ENCODE measurements around the gene PRSS8. TPM values are rescaled to one million over a fixed set of nuclear protein-coding genes. Genes with fewer than 3 reads are reported as not detected.

PRSS8 gene
- total RNA-seq, 4 donors from 2014 or later: 39.2 to 121 (median 49.2) TPM

GRCh38 chr16:31110106-31111034, 25.2 kb downstream of the PRSS8 start:
- TF ChIP-seq CTCF (IDR thresholded peaks at IDR 0.05) (no peak), POLR2A (IDR thresholded peaks at IDR 0.05) (no peak)
- peaks cover 19 to 83% (median 33%) of the 10 kb centered on the region in 3 donors for H3K4me1 ChIP-seq
- intact Hi-C loops (cut with DNase I): no loop called here
- 78 to 86% methylated on average over 1 to 15 of the region's 26 CpGs for whole genome bisulfite sequencing, 2 donors
- DNase-seq: no peak
- no peak overlapping the region for H3K4me3 ChIP-seq
- H3K9me3 ChIP-seq: no peaks in the 10 kb centered on the region
- H3K27me3 ChIP-seq: no peaks in the 10 kb centered on the region
- peaks cover 17 to 36% (median 22%) of the 10 kb centered on the region in 3 donors for H3K36me3 ChIP-seq
- H3K27ac ChIP-seq: no peak overlapping the region

GRCh38 chr16:31109622-31110021, 25.9 kb downstream of the PRSS8 start:
- H3K27me3 ChIP-seq: no peaks in the 10 kb centered on the region
- no peak for DNase-seq
- H3K27ac ChIP-seq: no peak overlapping the region
- peak overlapping the region in 2 of 4 donors; percentile 96 to 100 for H3K4me3 ChIP-seq
- WGBS, 2 donors: 82 to 100% methylated on average over 4 of the region's 12 CpGs
- peaks cover 19 to 79% (median 33%) of the 10 kb centered on the region in 3 donors for H3K4me1 ChIP-seq
- no peak for TF ChIP-seq CTCF (IDR thresholded peaks at IDR 0.05)
- TF ChIP-seq POLR2A (IDR thresholded peaks at IDR 0.05): no peak
- peaks cover 17 to 36% (median 22%) of the 10 kb centered on the region in 3 donors for H3K36me3 ChIP-seq
- intact Hi-C loops (cut with DNase I): no loop called here
- H3K9me3 ChIP-seq: no peaks in the 10 kb centered on the region

GRCh38 chr16:31108794-31109558, 26.6 kb downstream of the PRSS8 start:
- peak overlapping the region; percentile 88 to 96 (median 93) for H3K27ac ChIP-seq

GRCh38 chr16:31108035-31108793, 27.3 kb downstream of the PRSS8 start, which contains the start of gene BCKDK:
Gene BCKDK, plus strand, starts transcription at chr16:31108386. Its CDS starts 838 bp downstream, at chr16:31109224.
- intact Hi-C loops (cut with DNase I): no loop called here
- Histone ChIP-seq H3K4me1 (peaks cover 19 to 65% (median 27%) of the 10 kb centered on the region in 3 donors), H3K27ac (peak within 1 kb of the TSS; percentile 88 to 96 (median 93)), H3K9me3 (no peaks in the 10 kb centered on the region), H3K36me3 (peaks cover 17 to 36% (median 22%) of the 10 kb centered on the region in 3 donors), H3K4me3 (peak within 1 kb of the TSS; percentile 63 to 100 (median 97)), H3K27me3 (no peaks in the 10 kb centered on the region)
- no peak for DNase-seq
- TF ChIP-seq CTCF (IDR thresholded peaks at IDR 0.05) (no peak), POLR2A (IDR thresholded peaks at IDR 0.05) (peak in 1 of 4 donors; percentile 77)
- 23 to 30% methylated on average over 5 to 10 of the region's 68 CpGs for WGBS, 2 donors

More at GRCh38 chr16:31108794-31109558, 26.6 kb downstream of the PRSS8 start:
- Histone ChIP-seq H3K4me3 (peak overlapping the region; percentile 63 to 100 (median 97)), H3K27me3 (no peaks in the 10 kb centered on the region), H3K36me3 (peaks cover 17 to 36% (median 22%) of the 10 kb centered on the region in 3 donors), H3K9me3 (no peaks in the 10 kb centered on the region), H3K4me1 (peaks cover 19 to 72% (median 33%) of the 10 kb centered on the region in 3 donors)
- WGBS, 2 donors: 39 to 62% methylated on average over 18 to 21 of the region's 57 CpGs
- no peak for TF ChIP-seq POLR2A (IDR thresholded peaks at IDR 0.05)
- TF ChIP-seq CTCF (IDR thresholded peaks at IDR 0.05): no peak
- no peak for DNase-seq
- intact Hi-C loops (cut with DNase I): no loop called here

Measured in esophagus squamous epithelium (tissue), 5 donors.